ENCODE data around the gene RNF144A. TPM values are rescaled to one million over a fixed set of nuclear protein-coding genes. Genes with fewer than 3 reads are reported as not detected.

Gene RNF144A
- total and polyA plus RNA-seq, 2 experiments from 2014 or later = 5.4 to 10.1 TPM

- 51% methylated on average over 3 of the region's 3 CpGs for WGBS (ENCODE audit: low lambda C conversion rate, missing lambda C conversion rate)
- H3K27ac ChIP-seq = no peak overlapping the region
- TF ChIP-seq EZH2 (IDR thresholded peaks at IDR 0.05; ENCODE audit: borderline replicate concordance) = no peak
- TF ChIP-seq EZH2phosphoT487 (IDR thresholded peaks at IDR 0.05; ENCODE audit: low read depth, severe bottlenecking, unreplicated experiment) = no peak
- TF ChIP-seq CTCF (IDR thresholded peaks at IDR 0.05; ENCODE audit: poor library complexity) = no peak
These were observed 34.9 kb downstream of the RNF144A start for GRCh38 chr2:6952101-6952500.

GRCh38 chr2:6954586-6954985, 37.4 kb downstream of the RNF144A start:
- H3K36me3 ChIP-seq (replicated peaks; ENCODE audit: insufficient read depth, low read depth) = no peaks in the 10 kb centered on the region
- no peaks in the 10 kb centered on the region for H3K9me2 ChIP-seq (replicated peaks; ENCODE audit: insufficient read depth)
- no peaks in the 10 kb centered on the region for H3K79me2 ChIP-seq
- no peak for DNase-seq (ENCODE audit: low spot score)
- WGBS (ENCODE audit: low lambda C conversion rate, missing lambda C conversion rate) = 78% methylated on average over 4 of the region's 4 CpGs
- TF ChIP-seq EZH2phosphoT487 (IDR thresholded peaks at IDR 0.05; ENCODE audit: low read depth, severe bottlenecking, unreplicated experiment) = no peak
- no peak for TF ChIP-seq EZH2 (IDR thresholded peaks at IDR 0.05; ENCODE audit: borderline replicate concordance)
- TF ChIP-seq CTCF (IDR thresholded peaks at IDR 0.05; ENCODE audit: poor library complexity) = no peak
- no peaks in the 10 kb centered on the region for H3K27me3 ChIP-seq
- no peak overlapping the region for H3K4me3 ChIP-seq
- H3K27ac ChIP-seq = no peak overlapping the region
- peaks cover 7% of the 10 kb centered on the region for H3K4me1 ChIP-seq (ENCODE audit: insufficient read depth)
- H2AFZ ChIP-seq = no peak overlapping the region
- no peak overlapping the region for H3K4me2 ChIP-seq
- no peaks in the 10 kb centered on the region for H3K9me3 ChIP-seq (ENCODE audit: low read depth)
- no peaks in the 10 kb centered on the region for H4K20me1 ChIP-seq (ENCODE audit: insufficient read depth, poor library complexity, severe bottlenecking)

More at GRCh38 chr2:6952101-6952500, 34.9 kb downstream of the RNF144A start:
- Histone ChIP-seq H3K4me3 (no peak overlapping the region), H3K36me3 (replicated peaks; ENCODE audit: insufficient read depth, low read depth) (no peaks in the 10 kb centered on the region), H3K27me3 (no peaks in the 10 kb centered on the region), H3K4me1 (ENCODE audit: insufficient read depth) (peaks cover 7% of the 10 kb centered on the region), H3K79me2 (no peaks in the 10 kb centered on the region), H3K9me3 (ENCODE audit: low read depth) (no peaks in the 10 kb centered on the region), H3K4me2 (no peak overlapping the region), H2AFZ (no peak overlapping the region), H3K9me2 (replicated peaks; ENCODE audit: insufficient read depth) (no peaks in the 10 kb centered on the region), H4K20me1 (ENCODE audit: insufficient read depth, poor library complexity, severe bottlenecking) (no peaks in the 10 kb centered on the region)
- DNase-seq (ENCODE audit: low spot score) = no peak

GRCh38 chr2:6955511-6956136, 38.4 kb downstream of the RNF144A start:
- H4K20me1 ChIP-seq (ENCODE audit: insufficient read depth, poor library complexity, severe bottlenecking) = no peaks in the 10 kb centered on the region
- no peak overlapping the region for H3K27ac ChIP-seq
- DNase-seq (ENCODE audit: low spot score) = no peak
- no peak overlapping the region for H3K4me2 ChIP-seq
- H3K27me3 ChIP-seq = no peaks in the 10 kb centered on the region
- peaks cover 7% of the 10 kb centered on the region for H3K4me1 ChIP-seq (ENCODE audit: insufficient read depth)
- no peaks in the 10 kb centered on the region for H3K79me2 ChIP-seq
- 54% methylated on average over 2 of the region's 2 CpGs for WGBS (ENCODE audit: low lambda C conversion rate, missing lambda C conversion rate)
- no peaks in the 10 kb centered on the region for H3K9me3 ChIP-seq (ENCODE audit: low read depth)
- H2AFZ ChIP-seq = no peak overlapping the region
- no peaks in the 10 kb centered on the region for H3K36me3 ChIP-seq (replicated peaks; ENCODE audit: insufficient read depth, low read depth)
- no peaks in the 10 kb centered on the region for H3K9me2 ChIP-seq (replicated peaks; ENCODE audit: insufficient read depth)
- no peak overlapping the region for H3K4me3 ChIP-seq
- TF ChIP-seq CTCF (IDR thresholded peaks at IDR 0.05; ENCODE audit: poor library complexity) (no peak), EZH2 (IDR thresholded peaks at IDR 0.05; ENCODE audit: borderline replicate concordance) (no peak), EZH2phosphoT487 (IDR thresholded peaks at IDR 0.05; ENCODE audit: low read depth, severe bottlenecking, unreplicated experiment) (no peak)
